Right lobe of liver (tissue), 6 donors: Measurements from ENCODE around the gene EXOC7. TPM values are rescaled to one million over a fixed set of nuclear protein-coding genes. Genes with fewer than 3 reads are reported as not detected.

ENCODE experiments used
- ATAC-seq, 4 donors: fragments of 200-7000 bp; cut with Tn5 transposase; one replicate each; pipeline ENCODE4 v1.9.1; 2020; ENCODE audit warnings: mild to moderate bottlenecking in 4 of 4, moderate library complexity in 4 of 4
- DNase-seq, 3 donors: peaks; one replicate each; pipeline ENCODE4 v3.0.0-alpha.2; 2020
- H3K27ac ChIP-seq, 3 donors: fragments of 200-600 bp; one replicate each; pipeline ENCODE4 v1.8.0; 2022
- H3K27me3 ChIP-seq, 2 donors: fragments of 200-600 bp; one replicate each; pipeline ENCODE4 v1.8.0; 2022
- H3K36me3 ChIP-seq, 4 donors: fragments of 200-600 bp; sonication (generic) in 1 of 4; one replicate each; pipeline versions ENCODE4 v1.5.1 to v1.8.0; 2017 to 2022; ENCODE audit warnings: control low read depth in 1 of 4
- H3K4me1 ChIP-seq, 4 donors: fragments of 200-600 bp; sonication (generic) in 1 of 4; one replicate each; pipeline versions ENCODE4 v1.5.1 to v1.8.0; 2017 to 2022; ENCODE audit warnings: control low read depth in 1 of 4
- H3K4me3 ChIP-seq, 3 donors: fragments of 200-600 bp; one replicate each; pipeline ENCODE4 v1.8.0; 2022
- H3K9me3 ChIP-seq, 4 donors: fragments of 200-600 bp; sonication (generic) in 1 of 4; one replicate each; pipeline versions ENCODE4 v1.5.1 to v1.8.0; 2017 to 2022; ENCODE audit warnings: control low read depth in 1 of 4
- POLR2A ChIP-seq: fragments of 450-650 bp; IDR thresholded peaks from one replicate; pipeline ENCODE4 v1.6.1; 2017; ENCODE audit warnings: antibody characterized with exemption, mild to moderate bottlenecking
- WGBS: methylation state at CpG from one replicate; pipeline ENCODE4 v1.1.6; 2018; ENCODE audit warnings: low coverage, low lambda C conversion rate; ENCODE audit not compliant: insufficient coverage; ENCODE audit errors: missing lambda C conversion rate; 5-methylcytosine and 5-hydroxymethylcytosine counted together
- intact Hi-C, 2 donors: fragments of 100-400 bp; cut with DNase I; formaldehyde crosslinking; loops; one replicate each; pipeline versions ENCODE4 v1.11.2 to v1.14.1; 2022
- total RNA-seq, 6 experiments: library from RNA; depleted of rRNA in 2 of 6; stranded (reverse); fragments of >200 nt in 2 of 6; fragmentation: NEBNext Ultra II Directional in 3 of 6; extraction: Animal tissue kit (Norgen Biotek cat#: 25700) in 3 of 6; gene quantifications; one replicate each; pipeline versions ENCODE4 v1.1.0 to v1.2.4, GENCODE V29; 2016 to 2023
- TF ChIP-seq, protein P1 (sequence below), 4 donors: fragments of 200-600 bp in 3 of 4; fragments of 450-650 bp in 1 of 4; IDR thresholded peaks; one replicate each; pipeline versions ENCODE4 v1.5.1 to v1.8.0; 2016 to 2022; ENCODE audit warnings: antibody characterized with exemption in 4 of 4, mild to moderate bottlenecking in 2 of 4
- donor health status: DM: no; HTN: yes; CAD: no.
- donor health status: DM: no; HTN: no; CAD: no.
- donor health status: DM: no; HTN: no; CAD: no.
- donor health status: DM: no; HTN: yes; CAD: no.
- donor health status: DM: no; HTN: yes; CAD: no.

The EXOC7 gene
- total RNA-seq, 6 experiments from 2014 or later: 38.5 to 57.9 (median 50.6) TPM

- no peak overlapping the region for H3K4me3 ChIP-seq
- no peak for TF ChIP-seq POLR2A
- TF ChIP-seq, protein P1, sequence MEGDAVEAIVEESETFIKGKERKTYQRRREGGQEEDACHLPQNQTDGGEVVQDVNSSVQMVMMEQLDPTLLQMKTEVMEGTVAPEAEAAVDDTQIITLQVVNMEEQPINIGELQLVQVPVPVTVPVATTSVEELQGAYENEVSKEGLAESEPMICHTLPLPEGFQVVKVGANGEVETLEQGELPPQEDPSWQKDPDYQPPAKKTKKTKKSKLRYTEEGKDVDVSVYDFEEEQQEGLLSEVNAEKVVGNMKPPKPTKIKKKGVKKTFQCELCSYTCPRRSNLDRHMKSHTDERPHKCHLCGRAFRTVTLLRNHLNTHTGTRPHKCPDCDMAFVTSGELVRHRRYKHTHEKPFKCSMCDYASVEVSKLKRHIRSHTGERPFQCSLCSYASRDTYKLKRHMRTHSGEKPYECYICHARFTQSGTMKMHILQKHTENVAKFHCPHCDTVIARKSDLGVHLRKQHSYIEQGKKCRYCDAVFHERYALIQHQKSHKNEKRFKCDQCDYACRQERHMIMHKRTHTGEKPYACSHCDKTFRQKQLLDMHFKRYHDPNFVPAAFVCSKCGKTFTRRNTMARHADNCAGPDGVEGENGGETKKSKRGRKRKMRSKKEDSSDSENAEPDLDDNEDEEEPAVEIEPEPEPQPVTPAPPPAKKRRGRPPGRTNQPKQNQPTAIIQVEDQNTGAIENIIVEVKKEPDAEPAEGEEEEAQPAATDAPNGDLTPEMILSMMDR (IDR thresholded peaks at IDR 0.05): no peak
- H3K27ac ChIP-seq: no peak overlapping the region
- H3K36me3 ChIP-seq: no peaks in the 10 kb centered on the region
- no peaks in the 10 kb centered on the region for H3K4me1 ChIP-seq
- WGBS: 89% methylated on average over 7 of the region's 7 CpGs
- intact Hi-C loops: no loop called here
- DNase-seq (no peak), ATAC-seq (no peak)
- no peaks in the 10 kb centered on the region for H3K27me3 ChIP-seq
- no peaks in the 10 kb centered on the region for H3K9me3 ChIP-seq
Observed at GRCh38 chr17:76115138-76115754, 11.7 kb upstream of the EXOC7 start.

GRCh38 chr17:76111956-76112355, 8.4 kb upstream of the EXOC7 start:
- H3K27me3 ChIP-seq: no peaks in the 10 kb centered on the region
- ATAC-seq: no peak
- intact Hi-C loops: no loop called here
- TF ChIP-seq POLR2A: no peak
- TF ChIP-seq, protein P1 (IDR thresholded peaks at IDR 0.05): no peak
- no peak overlapping the region for H3K27ac ChIP-seq
- no peaks in the 10 kb centered on the region for H3K9me3 ChIP-seq
- DNase-seq: no peak
- no peaks in the 10 kb centered on the region for H3K36me3 ChIP-seq
- no peak overlapping the region for H3K4me3 ChIP-seq
- 89% methylated on average over 2 of the region's 2 CpGs for WGBS
- H3K4me1 ChIP-seq: no peaks in the 10 kb centered on the region

- ATAC-seq (no peak), DNase-seq (no peak)
- WGBS: 82% methylated on average over 6 of the region's 6 CpGs
- Histone ChIP-seq H3K9me3 (no peaks in the 10 kb centered on the region), H3K36me3 (no peaks in the 10 kb centered on the region), H3K4me1 (peaks cover 0 to 7% (median 3%) of the 10 kb centered on the region in 4 donors), H3K27ac (no peak overlapping the region), H3K27me3 (no peaks in the 10 kb centered on the region), H3K4me3 (no peak overlapping the region)
- intact Hi-C loops: no loop called here
- TF ChIP-seq POLR2A: no peak
- TF ChIP-seq, protein P1 (IDR thresholded peaks at IDR 0.05): peak in 1 of 4 donors; percentile 9
Observed at GRCh38 chr17:76107509-76107908, 3.9 kb upstream of the EXOC7 start.

DNA sequence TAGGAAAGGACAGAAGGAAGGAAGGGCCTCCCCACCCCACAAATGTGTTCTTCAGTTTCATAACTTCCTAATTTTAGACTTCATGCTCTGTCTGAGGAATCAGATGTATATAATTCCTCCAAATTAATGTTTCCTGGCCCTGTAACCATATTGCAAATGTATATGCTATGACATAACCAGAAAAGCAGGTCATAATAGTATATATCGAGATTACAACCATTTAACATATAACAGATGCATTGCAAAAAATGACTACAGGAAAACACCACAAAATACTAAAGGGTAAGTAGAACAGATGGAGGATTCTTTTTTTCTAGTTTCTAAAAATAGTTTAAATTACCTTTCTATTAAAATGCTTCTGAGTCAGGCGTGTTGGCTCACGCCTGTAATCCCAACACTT, 3.1 kb upstream of the EXOC7 start:
- ATAC-seq (no peak), DNase-seq (no peak)
- WGBS: 82% methylated on average over 3 of the region's 3 CpGs
- TF ChIP-seq POLR2A: no peak
- TF ChIP-seq, protein P1 (IDR thresholded peaks at IDR 0.05): no peak
- peaks cover 0 to under 1% (median 0%) of the 10 kb centered on the region in 4 donors for H3K36me3 ChIP-seq
- no peaks in the 10 kb centered on the region for H3K9me3 ChIP-seq
- intact Hi-C loops: no loop called here
- no peak overlapping the region for H3K27ac ChIP-seq
- H3K27me3 ChIP-seq: no peaks in the 10 kb centered on the region
- H3K4me3 ChIP-seq: no peak overlapping the region
- peaks cover 0 to 10% (median 4%) of the 10 kb centered on the region in 4 donors for H3K4me1 ChIP-seq
